Endothelial cell of umbilical vein (primary cell): Measurements from ENCODE around the gene CD19. TPM values are rescaled to one million over a fixed set of nuclear protein-coding genes. Genes with fewer than 3 reads are reported as not detected.

Source experiments
- BruUV-seq: library from RNA; stranded (reverse); fragments of 400-500 nt; replicated peaks from 2 replicates; lab custom pipeline; 2021; lab: Mats Ljungman, UMichigan
- CTCF ChIA-PET: fragments of 300-600, 350-600 bp; sonication (Branson Sonifier 250); formaldehyde crosslinking; loops from one replicate; lab custom pipeline; 2021; ENCODE audit warnings: antibody characterized with exemption, inconsistent platforms; lab: Charles Lee
- POLR2A ChIA-PET: fragments of 300-600, 350-600 bp; sonication (Branson Sonifier 250); formaldehyde crosslinking; loops from one replicate; lab custom pipeline; 2021; ENCODE audit warnings: antibody characterized with exemption, inconsistent platforms; lab: Charles Lee
- DNase-seq: peaks from one replicate; pipeline ENCODE4 v3.0.0-alpha.2; 2011; ENCODE audit warnings: low read depth, low spot score
- FAIRE-seq: peaks from 2 replicates; lab custom pipeline; 2011; peaks lifted over from hg19 to GRCh38; lab: Jason Lieb, UNC
- H2AFZ ChIP-seq: 2 replicates; pipeline ENCODE4 v1.6.0; 2012; ENCODE audit warnings: low read depth, low read length, control low read depth, inconsistent platforms
- H3K27ac ChIP-seq: 2 replicates; pipeline ENCODE4 v1.5.1; 2011; ENCODE audit warnings: low read depth, mild to moderate bottlenecking, control low read depth, low read length, moderate library complexity; ENCODE audit not compliant: insufficient read depth
- H3K27me3 ChIP-seq, 2 experiments: 2 replicates each; pipeline versions ENCODE4 v1.6.0 to v1.6.1; 2011; ENCODE audit warnings: low read length in 2 of 2, mixed read lengths in 1 of 2; ENCODE audit not compliant: control insufficient read depth in 2 of 2, insufficient read depth in 2 of 2
- H3K36me3 ChIP-seq, 2 experiments: 2 replicates in 1 of 2; 3 replicates in 1 of 2; pipeline ENCODE4 v1.5.1; 2011; ENCODE audit warnings: low read length in 2 of 2, mild to moderate bottlenecking in 1 of 2, moderate library complexity in 1 of 2; ENCODE audit not compliant: control insufficient read depth in 2 of 2, insufficient read depth in 2 of 2; ENCODE audit errors: extremely low read depth in 1 of 2
- H3K4me1 ChIP-seq: 3 replicates; pipeline ENCODE4 v1.5.1; 2011; ENCODE audit warnings: mild to moderate bottlenecking, low read length; ENCODE audit not compliant: control insufficient read depth, insufficient read depth; ENCODE audit errors: extremely low read depth
- H3K4me2 ChIP-seq: 2 replicates; pipeline ENCODE4 v1.6.1; 2011; ENCODE audit warnings: low read length, control low read depth, mixed read lengths; ENCODE audit not compliant: insufficient read depth
- H3K4me3 ChIP-seq, 3 experiments: fragments of 200-600 bp in 1 of 3; sonication (generic), shearing (Covaris generic) in 1 of 3; replicated peaks in 1 of 3; 2 replicates each; pipeline ENCODE4 v1.5.1; 2011 to 2016; ENCODE audit warnings: control low read depth in 3 of 3, low read length in 3 of 3, mild to moderate bottlenecking in 2 of 3, inconsistent platforms in 1 of 3, low read depth in 1 of 3, moderate library complexity in 1 of 3; ENCODE audit not compliant: insufficient read depth in 1 of 3
- H3K79me2 ChIP-seq: 2 replicates; pipeline ENCODE4 v1.6.0; 2012; ENCODE audit warnings: low read length, inconsistent platforms; ENCODE audit not compliant: control insufficient read depth, insufficient read depth
- H3K9ac ChIP-seq: replicated peaks from 2 replicates; pipeline ENCODE3; 2011; ENCODE audit warnings: low read length, control low read depth; ENCODE audit not compliant: insufficient read depth; ENCODE audit errors: extremely low read depth
- H3K9me1 ChIP-seq: replicated peaks from 3 replicates; pipeline ENCODE4 v1.6.0; 2011; ENCODE audit warnings: mild to moderate bottlenecking, low read length; ENCODE audit not compliant: control insufficient read depth, insufficient read depth; ENCODE audit errors: extremely low read depth
- H3K9me3 ChIP-seq: replicated peaks from 2 replicates; pipeline ENCODE4 v1.5.1; 2012; ENCODE audit warnings: low read length, inconsistent platforms; ENCODE audit not compliant: control insufficient read depth, insufficient read depth
- H4K20me1 ChIP-seq: replicated peaks from 2 replicates; pipeline ENCODE3; 2011; ENCODE audit warnings: mild to moderate bottlenecking, low read length; ENCODE audit not compliant: control insufficient read depth, insufficient read depth; ENCODE audit errors: extremely low read depth
- EZH2 ChIP-seq: IDR thresholded peaks from 2 replicates; pipeline ENCODE4 v1.6.1; 2012; ENCODE audit warnings: borderline replicate concordance, low read depth, mild to moderate bottlenecking, moderate library complexity, low read length, inconsistent platforms; ENCODE audit not compliant: severe bottlenecking
- FOS ChIP-seq: IDR thresholded peaks from 2 replicates; pipeline ENCODE4 v1.6.1; 2011; ENCODE audit warnings: mild to moderate bottlenecking, low read length, moderate library complexity, borderline replicate concordance; ENCODE audit not compliant: insufficient read depth
- GATA2 ChIP-seq: IDR thresholded peaks from 2 replicates; pipeline ENCODE4 v1.7.0; 2011; ENCODE audit warnings: low read depth, mild to moderate bottlenecking, moderate library complexity, mixed read lengths, low read length; ENCODE audit not compliant: insufficient read length, insufficient read depth
- JUN ChIP-seq: IDR thresholded peaks from 2 replicates; pipeline ENCODE4 v1.6.1; 2011; ENCODE audit warnings: borderline replicate concordance, low read depth; ENCODE audit not compliant: insufficient read length, insufficient read depth
- MYC ChIP-seq: IDR thresholded peaks from one replicate; pipeline ENCODE4 v1.6.1; 2011; ENCODE audit warnings: mild to moderate bottlenecking, low read depth, low read length
- POLR2A ChIP-seq: IDR thresholded peaks from 2 replicates; pipeline ENCODE4 v1.6.1; 2012; ENCODE audit warnings: low read depth, mild to moderate bottlenecking, control low read depth, low read length
- POLR2AphosphoS5 ChIP-seq: IDR thresholded peaks from 2 replicates; pipeline ENCODE4 v1.6.1; 2012; ENCODE audit warnings: low read depth, mild to moderate bottlenecking, control low read depth, low read length, moderate library complexity; ENCODE audit not compliant: insufficient read depth
- dilution Hi-C: fragments of 300-500 bp; cut with MboI; formaldehyde crosslinking; loops from one replicate; pipeline ENCODE4 v1.15.0; 2019; ENCODE audit warnings: low sequenced_read_pairs; ENCODE audit not compliant: extremely low pct_ligation_motif_present
- intact Hi-C: fragments of 100-400 bp; cut with micrococcal nuclease; formaldehyde crosslinking; loops from one replicate; pipeline ENCODE4 v1.10.0; 2022
- polyA plus RNA-seq, 4 experiments: library from polyadenylated mRNA; depleted of rRNA in 3 of 4; stranded (reverse) in 3 of 4; unstranded in 1 of 4; fragments of >200 nt; gene quantifications; 2 replicates each; pipeline versions ENCODE4 v1.2.1 to v1.2.3, GENCODE V29; 2011 to 2012; ENCODE audit warnings: missing spikeins in 1 of 4
- total RNA-seq: library from RNA; stranded (reverse); gene quantifications from 2 replicates; pipeline ENCODE4 v1.2.3, GENCODE V29; 2021
- TF ChIP-seq, protein P1 (sequence below): IDR thresholded peaks from 2 replicates; pipeline ENCODE4 v1.6.1; 2011; ENCODE audit not compliant: insufficient read depth, insufficient read length
- TF ChIP-seq, protein P2 (sequence below), 2 donors: IDR thresholded peaks; 1 replicate in 1 of 2; 2 replicates in 1 of 2; pipeline ENCODE4 v1.5.1; 2011; ENCODE audit warnings: low read length in 2 of 2, mild to moderate bottlenecking in 2 of 2, moderate library complexity in 2 of 2, control low read depth in 1 of 2, inconsistent platforms in 1 of 2, low read depth in 1 of 2; ENCODE audit not compliant: insufficient read depth in 1 of 2; ENCODE audit errors: extremely low read depth in 1 of 2

Gene CD19
- total and polyA plus RNA-seq, 2 donors (not counting 3 experiments of a cell fraction or from before 2014, with no cell fraction given), result 0.06 TPM; not detected in 1

DNA sequence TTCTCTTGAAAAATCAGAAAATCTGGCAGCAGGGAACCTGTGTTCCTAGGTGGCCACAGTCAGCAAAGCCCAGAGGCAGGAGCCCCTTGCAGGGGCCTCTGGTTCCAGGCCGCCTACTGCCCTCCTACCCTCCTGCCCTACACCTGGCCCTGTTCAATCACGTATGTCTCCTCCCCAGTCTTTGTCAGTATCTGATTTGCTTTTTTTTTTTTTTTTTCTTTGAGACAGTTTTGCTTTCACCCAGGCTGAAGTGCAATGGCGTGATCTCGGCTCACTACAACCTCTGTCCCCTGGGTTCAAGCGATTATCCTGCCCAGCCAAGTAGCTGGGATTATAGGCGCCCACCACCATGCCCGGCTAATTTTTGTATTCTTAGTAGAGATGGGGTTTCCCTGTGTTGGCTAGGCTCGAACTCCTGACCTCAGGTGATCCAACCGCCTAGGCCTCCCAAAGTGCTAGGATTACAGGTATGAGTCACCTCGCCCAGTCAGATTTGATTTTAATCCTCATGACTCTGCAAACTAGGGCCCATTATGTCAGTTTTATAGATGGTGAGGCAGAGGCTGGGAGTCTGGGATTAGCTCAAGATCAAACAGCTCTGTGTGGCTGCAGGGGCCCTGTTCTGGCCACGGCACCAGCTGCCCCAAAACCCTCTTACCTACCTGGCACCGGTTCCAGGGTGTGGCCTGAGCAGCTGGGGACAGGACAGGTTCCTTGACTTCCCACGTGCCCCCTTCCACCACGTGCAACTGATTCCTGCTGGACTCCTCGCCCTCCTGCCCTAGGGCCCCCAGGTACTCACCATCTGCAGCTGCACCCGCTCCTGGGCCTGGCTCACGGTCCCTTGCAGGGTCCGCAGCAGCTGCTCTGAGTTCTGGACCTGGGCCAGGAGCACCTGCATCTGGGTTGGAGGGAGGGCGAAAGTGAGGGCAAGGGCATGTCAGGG, 21.4 kb upstream of the CD19 start:
- Histone ChIP-seq H3K4me3 (no peak overlapping the region), H3K9me1 (no peaks in the 10 kb centered on the region), H3K27me3 (no peaks in the 10 kb centered on the region), H3K4me2 (no peak overlapping the region), H3K9me3 (no peaks in the 10 kb centered on the region), H3K27ac (no peak overlapping the region), H2AFZ (no peak overlapping the region), H3K4me1 (no peaks in the 10 kb centered on the region), H4K20me1 (no peaks in the 10 kb centered on the region), H3K79me2 (no peaks in the 10 kb centered on the region), H3K9ac (no peak overlapping the region), H3K36me3 (peaks cover 0 to 27% of the 10 kb centered on the region in 2 experiments)
- FAIRE-seq (no peak), DNase-seq (no peak)
- POLR2A ChIA-PET, result no interaction called here
- TF ChIP-seq, protein P1, sequence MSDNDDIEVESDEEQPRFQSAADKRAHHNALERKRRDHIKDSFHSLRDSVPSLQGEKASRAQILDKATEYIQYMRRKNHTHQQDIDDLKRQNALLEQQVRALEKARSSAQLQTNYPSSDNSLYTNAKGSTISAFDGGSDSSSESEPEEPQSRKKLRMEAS, result no peak
- TF ChIP-seq POLR2AphosphoS5 (no peak), GATA2 (no peak), JUN (no peak), FOS (no peak), POLR2A (no peak), EZH2 (no peak), MYC (no peak)
- TF ChIP-seq, protein P2, sequence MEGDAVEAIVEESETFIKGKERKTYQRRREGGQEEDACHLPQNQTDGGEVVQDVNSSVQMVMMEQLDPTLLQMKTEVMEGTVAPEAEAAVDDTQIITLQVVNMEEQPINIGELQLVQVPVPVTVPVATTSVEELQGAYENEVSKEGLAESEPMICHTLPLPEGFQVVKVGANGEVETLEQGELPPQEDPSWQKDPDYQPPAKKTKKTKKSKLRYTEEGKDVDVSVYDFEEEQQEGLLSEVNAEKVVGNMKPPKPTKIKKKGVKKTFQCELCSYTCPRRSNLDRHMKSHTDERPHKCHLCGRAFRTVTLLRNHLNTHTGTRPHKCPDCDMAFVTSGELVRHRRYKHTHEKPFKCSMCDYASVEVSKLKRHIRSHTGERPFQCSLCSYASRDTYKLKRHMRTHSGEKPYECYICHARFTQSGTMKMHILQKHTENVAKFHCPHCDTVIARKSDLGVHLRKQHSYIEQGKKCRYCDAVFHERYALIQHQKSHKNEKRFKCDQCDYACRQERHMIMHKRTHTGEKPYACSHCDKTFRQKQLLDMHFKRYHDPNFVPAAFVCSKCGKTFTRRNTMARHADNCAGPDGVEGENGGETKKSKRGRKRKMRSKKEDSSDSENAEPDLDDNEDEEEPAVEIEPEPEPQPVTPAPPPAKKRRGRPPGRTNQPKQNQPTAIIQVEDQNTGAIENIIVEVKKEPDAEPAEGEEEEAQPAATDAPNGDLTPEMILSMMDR (IDR thresholded peaks at IDR 0.05; ENCODE audit: extremely low read depth in 1 of 2, insufficient read depth in 1 of 2, low read depth in 1 of 2, low read length in 2 of 2), result no peak
- dilution Hi-C loops, result no loop called here
- no TSS peak for BruUV-seq
- CTCF ChIA-PET, result interaction anchor here (2.1 kb wide), 1 partner anchor 13 kb away, joined by 5 read pairs; no protein-coding TSS in a partner anchor
- intact Hi-C loops, result no loop called here
